A549 (cell line): Measurements from ENCODE around the gene PSME3IP1. TPM values are rescaled to one million over a fixed set of nuclear protein-coding genes. Genes with fewer than 3 reads are reported as not detected.

Experiments used
- ATAC-seq, 2 experiments: fragments of 200-7000 bp in 1 of 2; fragments of >200 bp in 1 of 2; cut with Nextera tagmentation in 1 of 2; cut with Tn5 transposase in 1 of 2; 3 replicates each; pipeline versions ENCODE4 v1.8.0 to v1.9.1; 2018 to 2020; ENCODE audit warnings: mild to moderate bottlenecking in 1 of 2, moderate library complexity in 1 of 2
- CTCF ChIA-PET: fragments of 300-600 bp; sonication (Branson Sonifier 250); formaldehyde crosslinking; extraction: SDS; loops from one replicate; lab custom pipeline; 2021; ENCODE audit warnings: antibody characterized with exemption, inconsistent platforms; lab: Yijun Ruan, JAX
- POLR2A ChIA-PET: fragments of 350-600 bp; formaldehyde crosslinking; extraction: SDS; loops from one replicate; lab custom pipeline; 2021; ENCODE audit warnings: antibody characterized with exemption, inconsistent platforms; lab: Yijun Ruan, JAX
- DNase-seq, 2 experiments: peaks; one replicate each; pipeline versions ENCODE4 v3.0.0 to v3.0.0-alpha.2; 2011 to 2016; ENCODE audit warnings: low read depth in 1 of 2, low spot score in 1 of 2
- FAIRE-seq: peaks from 2 replicates; lab custom pipeline; 2011; peaks lifted over from hg19 to GRCh38; lab: Jason Lieb, UNC
- H3K27ac ChIP-seq, 2 experiments: fragments of >200 bp; sonication (Bioruptor Twin); formaldehyde crosslinking; 3 replicates each; pipeline ENCODE4 v1.5.1; 2016 to 2017
- H3K4me1 ChIP-seq: fragments of >200 bp; sonication (Bioruptor Twin); formaldehyde crosslinking; 3 replicates; pipeline ENCODE4 v1.6.1; 2016
- H3K4me2 ChIP-seq: fragments of >200 bp; sonication (Bioruptor Twin); formaldehyde crosslinking; 3 replicates; pipeline ENCODE4 v1.6.1; 2016
- H3K4me3 ChIP-seq: fragments of >200 bp; sonication (Bioruptor Twin); formaldehyde crosslinking; 3 replicates; pipeline ENCODE4 v1.5.1; 2016
- H3K9me3 ChIP-seq: fragments of >200 bp; sonication (Bioruptor Twin); formaldehyde crosslinking; 3 replicates; pipeline ENCODE4 v1.6.1; 2016
- ATOH8 ChIP-seq: fragments of 250-450 bp; sonication (Bioruptor Pico); IDR thresholded peaks from 2 replicates; pipeline ENCODE4 v1.5.0; 2020; ENCODE audit warnings: low read depth, mild to moderate bottlenecking, moderate library complexity
- EHMT2 ChIP-seq: fragments of 200-600 bp; sonication (generic); IDR thresholded peaks from 2 replicates; pipeline ENCODE4 v1.6.1; 2016; ENCODE audit warnings: antibody characterized with exemption, low read depth, mild to moderate bottlenecking, moderate library complexity
- ELK1 ChIP-seq: fragments of 150-350 bp; IDR thresholded peaks from 2 replicates; pipeline ENCODE4 v1.6.1; 2014; ENCODE audit warnings: low read depth, mild to moderate bottlenecking, low read length
- GATA3 ChIP-seq: IDR thresholded peaks from 2 replicates; pipeline ENCODE4 v1.6.1; 2012; ENCODE audit warnings: borderline replicate concordance
- HES2 ChIP-seq: fragments of >200 bp; sonication (Bioruptor Twin); formaldehyde crosslinking; IDR thresholded peaks from 2 replicates; pipeline ENCODE4 v1.6.1; 2016
- HOXB13 ChIP-seq: fragments of 250-450 bp; sonication (Bioruptor Pico); IDR thresholded peaks from 2 replicates; pipeline ENCODE4 v1.5.0; 2020; ENCODE audit warnings: low read depth, mild to moderate bottlenecking, moderate library complexity
- KDM1A ChIP-seq: fragments of 200-600 bp; sonication (generic); IDR thresholded peaks from 2 replicates; pipeline ENCODE4 v1.6.1; 2016; ENCODE audit warnings: low read depth, mild to moderate bottlenecking
- MAFK ChIP-seq: fragments of 450-650 bp; IDR thresholded peaks from 2 replicates; pipeline ENCODE4 v1.6.1; 2014; ENCODE audit not compliant: partially characterized antibody
- MYC ChIP-seq: IDR thresholded peaks from 2 replicates; pipeline ENCODE4 v1.6.1; 2012; ENCODE audit warnings: mild to moderate bottlenecking, inconsistent platforms, low read length, improper control_type of control experiment, borderline replicate concordance
- PBX3 ChIP-seq: IDR thresholded peaks from 2 replicates; pipeline ENCODE4 v1.6.1; 2012
- RAD21 ChIP-seq, 2 experiments: fragments of >200 bp in 1 of 2; sonication (Bioruptor Twin) in 1 of 2; formaldehyde crosslinking in 1 of 2; IDR thresholded peaks in 1 of 2; conservative IDR thresholded peaks in 1 of 2; 2 replicates in 1 of 2; 3 replicates in 1 of 2; pipeline ENCODE4 v1.6.1; 2012 to 2018; ENCODE audit warnings: inconsistent platforms in 1 of 2
- RCOR1 ChIP-seq: fragments of 150-350 bp; IDR thresholded peaks from 2 replicates; pipeline ENCODE4 v1.6.1; 2014; ENCODE audit warnings: antibody characterized with exemption, low read length, low read depth
- REST ChIP-seq: fragments of 200-600 bp; sonication (generic); IDR thresholded peaks from 2 replicates; pipeline ENCODE4 v1.6.1; 2016; ENCODE audit warnings: antibody characterized with exemption, mild to moderate bottlenecking, moderate library complexity
- RNF2 ChIP-seq: fragments of 200-600 bp; sonication (generic); IDR thresholded peaks from 2 replicates; pipeline ENCODE4 v1.6.1; 2016; ENCODE audit warnings: low read depth, mild to moderate bottlenecking, antibody characterized with exemption, moderate library complexity, borderline replicate concordance
- TP53 ChIP-seq: fragments of 250-450 bp; sonication (Bioruptor Pico); IDR thresholded peaks from 2 replicates; pipeline ENCODE4 v1.5.0; 2021; ENCODE audit warnings: mild to moderate bottlenecking, moderate library complexity
- USF2 ChIP-seq: fragments of 450-650 bp; IDR thresholded peaks from 2 replicates; pipeline ENCODE4 v1.6.1; 2014; ENCODE audit warnings: antibody characterized with exemption
- ZC3H11A ChIP-seq: fragments of 450-650 bp; IDR thresholded peaks from 2 replicates; pipeline ENCODE4 v1.6.1; 2014; ENCODE audit warnings: antibody characterized with exemption, mild to moderate bottlenecking
- WGBS: methylation state at CpG from one replicate; pipeline ENCODE4 v1.1.6; 2017; ENCODE audit errors: missing lambda C conversion rate; 5-methylcytosine and 5-hydroxymethylcytosine counted together
- polyA plus RNA-seq, 4 experiments: library from polyadenylated mRNA; depleted of rRNA in 3 of 4; stranded (reverse); fragments of >200 nt; fragmentation: RNase III in 1 of 4; extraction: RNeasy Plus Mini Kit Qiagen cat#74134 plus additional on column Dnase treatment in 1 of 4; gene quantifications; 2 replicates in 3 of 4; 3 replicates in 1 of 4; pipeline ENCODE4 v1.2.3, GENCODE V29; 2011 to 2017

Gene PSME3IP1
- polyA plus RNA-seq, 2 of the 4 experiments (the other 2 are of a cell fraction) = 155 to 159 TPM

GRCh38 chr16:57153841-57154240 lies 32.0 kb downstream of the PSME3IP1 start:
- TF ChIP-seq ELK1 = no peak
- TF ChIP-seq, all 56 proteins: peak for 0
- POLR2A ChIA-PET = no interaction called here
- Histone ChIP-seq H3K4me2 (no peak overlapping the region), H3K27ac (no peak overlapping the region), H3K4me3 (no peak overlapping the region), H3K9me3 (no peaks in the 10 kb centered on the region), H3K4me1 (no peaks in the 10 kb centered on the region)
- DNase-seq = no peak
- FAIRE-seq = no peak
- CTCF ChIA-PET = interaction anchor here (1.7 to 2.1 kb wide), 2 partner anchors 10 to 11 kb away, joined by 4 to 11 read pairs; no protein-coding TSS in a partner anchor
- no peak for ATAC-seq
- WGBS = 90% methylated on average over 6 of the region's 6 CpGs

- H3K4me1 ChIP-seq = no peaks in the 10 kb centered on the region
- 94% methylated on average over 4 of the region's 4 CpGs for WGBS
- ChIA-PET CTCF (interaction anchor here (0.7 to 2.1 kb wide), 9 partner anchors 9 to 106 kb away, joined by 3 to 11 read pairs (median 3); no protein-coding TSS in a partner anchor), POLR2A (no interaction called here)
- no peak for TF ChIP-seq KDM1A
- no peak for TF ChIP-seq ATOH8 (CRISPR knock-in tag)
- TF ChIP-seq GATA3 = no peak
- no peak for TF ChIP-seq EHMT2
- TF ChIP-seq MYC = no peak
- TF ChIP-seq RCOR1 = no peak
- no peak for TF ChIP-seq RAD21 (conservative IDR thresholded peaks at IDR 0.05 in 1 of 2, IDR thresholded peaks at IDR 0.05 in 1 of 2)
- no peak for TF ChIP-seq ZC3H11A
- no peak for TF ChIP-seq RNF2
- no peak for TF ChIP-seq HES2
- TF ChIP-seq MAFK = no peak
- no peak for TF ChIP-seq TP53 (CRISPR knock-in tag)
- TF ChIP-seq ELK1 = no peak
- TF ChIP-seq REST = no peak
- no peak for TF ChIP-seq PBX3
- TF ChIP-seq HOXB13 (CRISPR knock-in tag) = no peak
- TF ChIP-seq USF2 = no peak
- ATAC-seq (no peak), FAIRE-seq (no peak), DNase-seq (no peak)
- H3K27ac ChIP-seq = no peak overlapping the region
- H3K9me3 ChIP-seq = no peaks in the 10 kb centered on the region
- H3K4me3 ChIP-seq = no peak overlapping the region
- no peak overlapping the region for H3K4me2 ChIP-seq
These were observed 33.4 kb downstream of the PSME3IP1 start for GRCh38 chr16:57152096-57153093.
